Panc1 (cell line): ENCODE results near the gene SLAMF1. TPM values are rescaled to one million over a fixed set of nuclear protein-coding genes. Genes with fewer than 3 reads are reported as not detected.
"Not testable (repeated sequence)": the region's sequence is repeated elsewhere in the genome, so short reads cannot be mapped to it uniquely, and the experiment has no call there.

Source experiments
- ATAC-seq: fragments of 200-7000 bp; cut with Tn5 transposase; 2 replicates; pipeline ENCODE4 v1.9.1; 2020; ENCODE audit warnings: mild to moderate bottlenecking, moderate library complexity
- BruUV-seq: library from RNA; stranded (reverse); fragments of 400-500 nt; replicated peaks from 2 replicates; lab custom pipeline; 2021; lab: Mats Ljungman, UMichigan
- CTCF ChIA-PET: fragments of 300-600 bp; sonication (Branson Sonifier 250); formaldehyde crosslinking; loops from one replicate; lab custom pipeline; 2022; ENCODE audit warnings: antibody characterized with exemption; lab: Charles Lee
- POLR2A ChIA-PET: fragments of 300-600 bp; sonication (Branson Sonifier 250); formaldehyde crosslinking; loops from one replicate; lab custom pipeline; 2022; ENCODE audit warnings: antibody characterized with exemption; lab: Charles Lee
- DNase-seq: peaks from one replicate; pipeline ENCODE4 v3.0.0-alpha.2; 2010; ENCODE audit warnings: low read depth, low spot score
- H3K27ac ChIP-seq: 2 replicates; pipeline ENCODE4 v1.5.1; 2011; ENCODE audit warnings: mild to moderate bottlenecking, low read length, inconsistent platforms
- H3K27me3 ChIP-seq: fragments of 200-500 bp; sonication (Bioruptor generic); 2 replicates; pipeline ENCODE4 v1.6.0; 2014; ENCODE audit warnings: low read length, inconsistent platforms; ENCODE audit not compliant: control insufficient read depth, insufficient read depth
- H3K36me3 ChIP-seq: fragments of 200-500 bp; sonication (Bioruptor generic); 2 replicates; pipeline ENCODE4 v1.5.1; 2014; ENCODE audit warnings: inconsistent platforms, mild to moderate bottlenecking, low read length, moderate library complexity; ENCODE audit not compliant: control insufficient read depth, insufficient read depth
- H3K4me1 ChIP-seq: 2 replicates; pipeline ENCODE4 v1.5.1; 2011; ENCODE audit warnings: inconsistent platforms, mild to moderate bottlenecking, low read length, moderate library complexity; ENCODE audit not compliant: control insufficient read depth, insufficient read depth
- H3K4me3 ChIP-seq, 2 experiments: 2 replicates each; pipeline ENCODE4 v1.5.1; 2011 to 2012; ENCODE audit warnings: low read depth in 2 of 2, low read length in 2 of 2, mild to moderate bottlenecking in 2 of 2, inconsistent platforms in 1 of 2, moderate library complexity in 1 of 2
- H3K9me3 ChIP-seq: fragments of 200-500 bp; sonication (Bioruptor generic); 2 replicates; pipeline ENCODE4 v1.5.1; 2014; ENCODE audit warnings: low read depth, mild to moderate bottlenecking, inconsistent platforms, low read length, moderate library complexity; ENCODE audit not compliant: control insufficient read depth, insufficient read depth
- POLR2AphosphoS5 ChIP-seq: IDR thresholded peaks from 2 replicates; pipeline ENCODE4 v1.6.1; 2012; ENCODE audit warnings: mild to moderate bottlenecking, low read depth, low read length, moderate library complexity
- SIN3A ChIP-seq: IDR thresholded peaks from 2 replicates; pipeline ENCODE4 v1.6.1; 2012; ENCODE audit warnings: low read depth, mild to moderate bottlenecking, low read length, moderate library complexity, borderline replicate concordance; ENCODE audit not compliant: insufficient read depth
- TCF7L2 ChIP-seq: IDR thresholded peaks from 2 replicates; pipeline ENCODE4 v1.6.1; 2011; ENCODE audit warnings: mild to moderate bottlenecking, low read depth, low read length, inconsistent platforms
- in situ Hi-C: cut with HindIII; loops from 2 replicates; pipeline ENCODE4 v1.10.0; 2016; ENCODE audit warnings: low sequenced_read_pairs, low pct_unique_long_range_greater_than_20kb
- intact Hi-C: fragments of 100-400 bp; cut with micrococcal nuclease; formaldehyde crosslinking; loops from one replicate; pipeline ENCODE4 v1.10.0; 2022; ENCODE audit not compliant: unreplicated experiment
- total RNA-seq: library from RNA; stranded (reverse); gene quantifications from one replicate; pipeline ENCODE4 v1.2.1, GENCODE V29; 2021; ENCODE audit not compliant: unreplicated experiment
- TF ChIP-seq, protein P1 (sequence below), 2 experiments: IDR thresholded peaks; 2 replicates each; pipeline ENCODE4 v1.6.1; 2011 to 2012; ENCODE audit warnings: low read depth in 2 of 2, control low read depth in 1 of 2, low read length in 1 of 2, mild to moderate bottlenecking in 1 of 2, moderate library complexity in 1 of 2; ENCODE audit not compliant: insufficient read depth in 1 of 2
- TF ChIP-seq, protein P2 (sequence below): fragments of 450-650 bp; IDR thresholded peaks from 2 replicates; pipeline ENCODE4 v1.5.1; 2017; ENCODE audit warnings: mild to moderate bottlenecking

The SLAMF1 gene
- total RNA-seq, 1 experiment from 2014 or later = not detected

DNA sequence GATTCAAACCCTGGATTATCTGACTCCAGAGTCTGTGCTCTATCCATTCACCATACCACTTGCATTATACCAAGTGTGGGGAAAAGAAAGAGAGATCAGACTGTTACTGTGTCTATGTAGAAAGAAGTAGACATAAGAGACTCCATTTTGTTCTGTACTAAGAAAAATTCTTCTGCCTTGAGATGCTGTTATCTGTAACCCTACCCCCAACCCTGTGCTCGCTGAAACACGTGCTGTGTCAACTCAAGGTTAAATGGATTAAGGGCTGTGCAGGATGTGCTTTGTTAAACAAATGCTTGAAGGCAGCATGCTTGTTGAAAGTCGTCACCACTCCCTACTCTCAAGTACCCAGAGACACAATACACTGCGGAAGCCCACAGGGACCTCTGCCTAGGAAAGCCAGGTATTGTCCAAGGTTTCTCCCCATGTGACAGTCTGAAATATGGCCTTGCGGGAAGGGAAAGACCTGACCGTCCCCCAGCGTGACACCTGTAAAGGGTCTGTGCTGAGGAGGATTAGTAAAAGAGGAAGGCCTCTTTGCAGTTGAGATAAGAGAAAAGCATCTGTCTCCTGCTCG, 5.3 kb upstream of the SLAMF1 start:
- CTCF ChIA-PET, DNase-seq, in situ Hi-C loops, H3K4me1 ChIP-seq, H3K27me3 ChIP-seq, intact Hi-C loops, ATAC-seq, H3K36me3 ChIP-seq, BruUV-seq, H3K9me3 ChIP-seq, POLR2A ChIA-PET, H3K4me3 ChIP-seq, H3K27ac ChIP-seq: not testable (repeated sequence)

DNA sequence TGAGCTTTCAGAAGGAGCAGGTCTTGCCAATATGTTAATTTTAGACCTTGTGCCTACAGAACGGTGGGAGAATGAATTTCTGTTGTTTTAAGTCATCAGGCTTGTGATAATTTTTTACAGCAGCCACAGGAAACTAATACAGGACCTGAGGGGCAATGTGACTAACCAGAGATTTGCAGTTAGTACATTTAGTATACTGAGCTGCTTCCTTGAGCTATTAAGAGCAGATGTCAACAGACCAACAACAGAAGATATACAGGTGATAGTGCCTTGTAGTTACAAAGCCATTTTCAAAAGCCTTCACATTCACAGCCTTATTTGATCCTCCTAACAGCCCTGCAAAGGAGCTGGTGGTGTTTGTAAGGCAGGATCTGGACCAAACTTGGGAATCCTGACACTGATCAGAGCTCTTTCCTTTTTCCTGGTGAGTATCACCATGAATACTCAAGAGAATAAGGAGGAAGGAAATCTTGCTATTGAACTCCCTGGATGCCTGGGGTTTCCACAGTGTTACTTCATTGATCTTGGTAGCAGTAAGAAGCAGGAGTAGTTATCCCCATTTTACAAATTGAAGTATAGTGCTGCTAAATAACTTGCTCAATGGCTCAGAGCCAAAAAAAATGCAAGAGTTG, 4.7 kb upstream of the SLAMF1 start:
- no peak for DNase-seq
- no peak for ATAC-seq
- ChIA-PET POLR2A (no interaction called here), CTCF (no interaction called here)
- Histone ChIP-seq H3K27ac (no peak overlapping the region), H3K36me3 (no peaks in the 10 kb centered on the region), H3K9me3 (no peaks in the 10 kb centered on the region), H3K27me3 (peaks cover 6% of the 10 kb centered on the region), H3K4me3 (no peak overlapping the region), H3K4me1 (no peaks in the 10 kb centered on the region)
- TF ChIP-seq POLR2AphosphoS5 = no peak
- TF ChIP-seq SIN3A = no peak
- TF ChIP-seq TCF7L2 = no peak
- TF ChIP-seq, protein P1, sequence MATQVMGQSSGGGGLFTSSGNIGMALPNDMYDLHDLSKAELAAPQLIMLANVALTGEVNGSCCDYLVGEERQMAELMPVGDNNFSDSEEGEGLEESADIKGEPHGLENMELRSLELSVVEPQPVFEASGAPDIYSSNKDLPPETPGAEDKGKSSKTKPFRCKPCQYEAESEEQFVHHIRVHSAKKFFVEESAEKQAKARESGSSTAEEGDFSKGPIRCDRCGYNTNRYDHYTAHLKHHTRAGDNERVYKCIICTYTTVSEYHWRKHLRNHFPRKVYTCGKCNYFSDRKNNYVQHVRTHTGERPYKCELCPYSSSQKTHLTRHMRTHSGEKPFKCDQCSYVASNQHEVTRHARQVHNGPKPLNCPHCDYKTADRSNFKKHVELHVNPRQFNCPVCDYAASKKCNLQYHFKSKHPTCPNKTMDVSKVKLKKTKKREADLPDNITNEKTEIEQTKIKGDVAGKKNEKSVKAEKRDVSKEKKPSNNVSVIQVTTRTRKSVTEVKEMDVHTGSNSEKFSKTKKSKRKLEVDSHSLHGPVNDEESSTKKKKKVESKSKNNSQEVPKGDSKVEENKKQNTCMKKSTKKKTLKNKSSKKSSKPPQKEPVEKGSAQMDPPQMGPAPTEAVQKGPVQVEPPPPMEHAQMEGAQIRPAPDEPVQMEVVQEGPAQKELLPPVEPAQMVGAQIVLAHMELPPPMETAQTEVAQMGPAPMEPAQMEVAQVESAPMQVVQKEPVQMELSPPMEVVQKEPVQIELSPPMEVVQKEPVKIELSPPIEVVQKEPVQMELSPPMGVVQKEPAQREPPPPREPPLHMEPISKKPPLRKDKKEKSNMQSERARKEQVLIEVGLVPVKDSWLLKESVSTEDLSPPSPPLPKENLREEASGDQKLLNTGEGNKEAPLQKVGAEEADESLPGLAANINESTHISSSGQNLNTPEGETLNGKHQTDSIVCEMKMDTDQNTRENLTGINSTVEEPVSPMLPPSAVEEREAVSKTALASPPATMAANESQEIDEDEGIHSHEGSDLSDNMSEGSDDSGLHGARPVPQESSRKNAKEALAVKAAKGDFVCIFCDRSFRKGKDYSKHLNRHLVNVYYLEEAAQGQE (IDR thresholded peaks at IDR 0.05; ENCODE audit: insufficient read depth in 1 of 2, low read depth in 2 of 2, low read length in 1 of 2) = no peak
- TF ChIP-seq, protein P2, sequence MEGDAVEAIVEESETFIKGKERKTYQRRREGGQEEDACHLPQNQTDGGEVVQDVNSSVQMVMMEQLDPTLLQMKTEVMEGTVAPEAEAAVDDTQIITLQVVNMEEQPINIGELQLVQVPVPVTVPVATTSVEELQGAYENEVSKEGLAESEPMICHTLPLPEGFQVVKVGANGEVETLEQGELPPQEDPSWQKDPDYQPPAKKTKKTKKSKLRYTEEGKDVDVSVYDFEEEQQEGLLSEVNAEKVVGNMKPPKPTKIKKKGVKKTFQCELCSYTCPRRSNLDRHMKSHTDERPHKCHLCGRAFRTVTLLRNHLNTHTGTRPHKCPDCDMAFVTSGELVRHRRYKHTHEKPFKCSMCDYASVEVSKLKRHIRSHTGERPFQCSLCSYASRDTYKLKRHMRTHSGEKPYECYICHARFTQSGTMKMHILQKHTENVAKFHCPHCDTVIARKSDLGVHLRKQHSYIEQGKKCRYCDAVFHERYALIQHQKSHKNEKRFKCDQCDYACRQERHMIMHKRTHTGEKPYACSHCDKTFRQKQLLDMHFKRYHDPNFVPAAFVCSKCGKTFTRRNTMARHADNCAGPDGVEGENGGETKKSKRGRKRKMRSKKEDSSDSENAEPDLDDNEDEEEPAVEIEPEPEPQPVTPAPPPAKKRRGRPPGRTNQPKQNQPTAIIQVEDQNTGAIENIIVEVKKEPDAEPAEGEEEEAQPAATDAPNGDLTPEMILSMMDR = no peak
- BruUV-seq = no TSS peak
- in situ Hi-C loops = no loop called here
- intact Hi-C loops = no loop called here

DNA sequence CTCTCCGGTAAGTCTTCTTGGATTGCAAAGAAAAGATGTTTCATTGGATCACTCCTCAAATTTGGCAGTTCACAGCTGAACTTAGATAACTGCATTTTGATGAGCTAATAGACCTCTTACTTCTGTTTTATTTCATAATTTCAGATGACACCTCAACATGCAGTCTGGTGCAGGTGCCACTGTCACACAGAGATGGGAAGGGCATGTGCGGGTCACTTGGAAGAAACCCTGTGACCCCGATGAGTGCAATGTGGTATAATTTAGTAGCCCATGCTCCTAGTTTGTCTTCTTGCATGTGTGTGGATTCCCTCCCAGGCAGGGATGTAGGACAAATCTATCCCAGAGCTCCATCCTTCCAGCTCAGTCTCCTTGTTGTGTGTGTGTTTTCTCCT, 481 bp upstream of the SLAMF1 start:
- intact Hi-C loops = no loop called here
- POLR2A ChIA-PET = interaction anchor here (0.7 kb wide), 1 partner anchor 173 kb away, joined by 4 read pairs; no protein-coding TSS in a partner anchor
- Histone ChIP-seq H3K9me3 (no peaks in the 10 kb centered on the region), H3K36me3 (no peaks in the 10 kb centered on the region), H3K27me3 (peaks cover 12% of the 10 kb centered on the region), H3K4me3 (no peak overlapping the region), H3K4me1 (no peaks in the 10 kb centered on the region), H3K27ac (no peak overlapping the region)
- DNase-seq = no peak
- TF ChIP-seq TCF7L2 = no peak
- TF ChIP-seq SIN3A = no peak
- TF ChIP-seq POLR2AphosphoS5 = no peak
- TF ChIP-seq, protein P2 = no peak
- TF ChIP-seq, protein P1 (IDR thresholded peaks at IDR 0.05; ENCODE audit: insufficient read depth in 1 of 2, low read depth in 2 of 2, low read length in 1 of 2) = no peak
- CTCF ChIA-PET = no interaction called here
- no peak for ATAC-seq
- BruUV-seq = no TSS peak
- in situ Hi-C loops = no loop called here
